A549 treated with Mapracorat at 1 μM for 4 hours (cell line): ENCODE data around the gene PCYOX1L. TPM values are rescaled to one million over a fixed set of nuclear protein-coding genes. Genes with fewer than 3 reads are reported as not detected.

Source experiments
- total RNA-seq: library from RNA; stranded (reverse); fragments of 200-300 nt; extraction: Qiagen RNA extraction; gene quantifications from 5 replicates; pipeline ENCODE4 v1.2.3, GENCODE V29; 2022

PCYOX1L gene, protein sequence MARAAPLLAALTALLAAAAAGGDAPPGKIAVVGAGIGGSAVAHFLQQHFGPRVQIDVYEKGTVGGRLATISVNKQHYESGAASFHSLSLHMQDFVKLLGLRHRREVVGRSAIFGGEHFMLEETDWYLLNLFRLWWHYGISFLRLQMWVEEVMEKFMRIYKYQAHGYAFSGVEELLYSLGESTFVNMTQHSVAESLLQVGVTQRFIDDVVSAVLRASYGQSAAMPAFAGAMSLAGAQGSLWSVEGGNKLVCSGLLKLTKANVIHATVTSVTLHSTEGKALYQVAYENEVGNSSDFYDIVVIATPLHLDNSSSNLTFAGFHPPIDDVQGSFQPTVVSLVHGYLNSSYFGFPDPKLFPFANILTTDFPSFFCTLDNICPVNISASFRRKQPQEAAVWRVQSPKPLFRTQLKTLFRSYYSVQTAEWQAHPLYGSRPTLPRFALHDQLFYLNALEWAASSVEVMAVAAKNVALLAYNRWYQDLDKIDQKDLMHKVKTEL
- 1.9 to 3.2 TPM (median 2.6 TPM) in 5 replicates for total RNA-seq

GRCh38 chr5:149357370-149358293, at the start of gene PCYOX1L:
PCYOX1L (plus strand) TSS chr5:149358046; CDS start chr5:149358069, 23 bp downstream.

DNA sequence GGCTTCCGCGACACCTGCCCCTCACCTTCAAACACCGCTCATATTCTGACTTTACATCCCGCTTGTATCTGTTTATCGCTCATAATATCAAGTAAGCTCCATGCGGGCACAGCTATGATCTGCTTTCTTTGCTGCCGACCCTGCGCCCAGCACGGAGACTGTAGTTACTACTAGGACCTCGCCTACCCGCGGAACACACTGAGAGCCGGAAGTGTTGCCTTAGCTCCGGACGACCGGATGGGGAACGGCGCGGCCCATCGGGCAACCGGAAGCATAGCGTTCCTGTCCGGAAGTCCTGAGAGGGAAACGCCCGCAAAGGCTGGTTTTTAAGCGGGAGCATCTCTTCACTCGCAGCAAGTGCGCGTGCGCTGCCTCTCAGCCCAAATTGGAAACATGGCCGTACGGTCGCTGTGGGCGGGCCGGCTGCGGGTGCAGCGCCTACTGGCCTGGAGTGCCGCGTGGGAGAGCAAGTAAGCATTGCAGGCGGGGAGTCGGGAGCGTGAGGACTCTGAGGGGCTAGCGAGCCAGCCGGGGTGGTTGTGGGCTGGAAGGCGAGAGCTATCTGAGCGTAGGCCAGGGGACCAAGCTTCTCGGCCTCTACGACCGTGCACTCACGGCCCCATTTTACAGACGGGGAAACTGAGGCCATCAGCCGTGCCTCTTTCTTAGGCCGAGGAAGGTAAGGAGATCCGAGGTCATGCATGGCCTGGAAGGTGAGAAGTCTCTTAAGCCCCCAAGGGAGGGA, 12.5 kb upstream of the PCYOX1L start, which contains the start of gene GRPEL2:
Gene GRPEL2 (plus strand): TSS at position 353 of the 745 bp plus-strand sequence. CDS start 41 bp downstream, at position 394.

DNA sequence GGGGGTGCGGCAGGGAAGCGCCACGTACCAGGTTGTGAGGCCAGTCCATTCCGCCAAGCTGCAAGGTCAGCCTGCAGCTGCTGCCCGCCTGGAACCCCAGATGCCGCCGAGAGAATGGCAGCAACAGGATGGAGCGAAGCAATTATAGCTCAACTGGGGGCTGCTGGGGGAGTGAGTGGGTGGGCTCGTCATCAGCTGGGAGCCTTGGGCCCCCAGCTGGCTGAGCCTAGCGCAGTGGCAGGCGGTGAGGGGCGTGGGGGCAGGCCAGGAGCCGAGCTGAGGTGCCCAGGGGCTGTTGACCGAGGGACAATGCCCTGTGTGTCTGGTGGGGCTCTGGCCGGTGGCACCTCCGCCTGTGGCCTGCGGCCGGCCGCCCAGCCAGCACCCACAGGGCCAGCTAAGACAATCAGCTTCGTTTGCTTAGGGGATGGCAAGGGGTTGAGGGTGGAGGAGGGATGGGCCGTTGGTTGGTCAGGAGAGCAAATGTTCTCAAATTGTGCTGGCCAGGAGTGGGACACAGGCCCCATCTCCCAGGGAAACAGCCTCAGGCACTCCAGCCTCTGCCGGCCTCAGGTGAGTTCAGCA, 21.4 kb downstream of the PCYOX1L start, which contains the start of gene IL17B:
Gene IL17B (minus strand): TSS at position 116 of the 585 bp plus-strand sequence. CDS start 67 bp downstream, at position 49.

Other genes starting within 250 kb of the PCYOX1L start
- 21.7 to 27.2 TPM (median 21.9 TPM) in 5 replicates for gene ABLIM3, start 216.6 kb upstream of the PCYOX1L start, total RNA-seq
- gene AFAP1L1, start 86.2 kb upstream of the PCYOX1L start, total RNA-seq = 9.9 to 14.9 TPM (median 13.1 TPM) in 5 replicates
- 7.0 to 8.4 TPM (median 7.4 TPM) in 5 replicates for gene GRPEL2, start 12.5 kb upstream of the PCYOX1L start, total RNA-seq
- gene IL17B, start 21.2 kb downstream of the PCYOX1L start, total RNA-seq = not detected in 5 replicates
- 115 to 151 TPM (median 137 TPM) in 5 replicates for gene CSNK1A1, start 193.4 kb downstream of the PCYOX1L start, total RNA-seq
- gene ARHGEF37, start 223.5 kb downstream of the PCYOX1L start, total RNA-seq = 1.7 to 2.3 TPM (median 1.9 TPM) in 5 replicates